HG03342 (cell line): Measurements from ENCODE around the gene TMEM203.

Source experiments
- ATAC-seq: cut with Tn5 transposase; IDR thresholded peaks from one replicate; pipeline ENCODE4 v1.9.1; 2021; ENCODE audit warnings: mild to moderate bottlenecking, moderate library complexity; ENCODE audit not compliant: unreplicated experiment

The TMEM203 gene

DNA sequence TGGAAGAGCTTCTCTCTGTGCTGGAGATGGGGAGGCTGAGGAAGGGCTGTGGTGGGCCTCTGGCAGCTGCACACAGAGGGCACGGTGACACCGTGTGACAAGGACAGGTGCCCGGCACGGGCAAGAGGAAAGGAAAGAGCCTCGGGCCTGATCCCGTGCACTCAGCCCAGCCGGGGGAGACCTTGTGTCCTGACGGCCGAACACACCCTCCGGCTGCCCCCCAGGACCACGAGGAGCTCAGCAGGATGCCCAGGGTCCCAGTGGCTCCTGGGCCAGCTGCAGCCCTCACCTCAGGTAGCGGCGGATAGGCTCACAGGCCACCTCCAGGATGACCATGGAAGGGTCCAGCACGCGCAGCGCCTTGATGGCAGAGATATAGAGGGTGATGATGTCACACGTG is 22.6 kb downstream of the TMEM203 start:
- no peak for ATAC-seq

DNA sequence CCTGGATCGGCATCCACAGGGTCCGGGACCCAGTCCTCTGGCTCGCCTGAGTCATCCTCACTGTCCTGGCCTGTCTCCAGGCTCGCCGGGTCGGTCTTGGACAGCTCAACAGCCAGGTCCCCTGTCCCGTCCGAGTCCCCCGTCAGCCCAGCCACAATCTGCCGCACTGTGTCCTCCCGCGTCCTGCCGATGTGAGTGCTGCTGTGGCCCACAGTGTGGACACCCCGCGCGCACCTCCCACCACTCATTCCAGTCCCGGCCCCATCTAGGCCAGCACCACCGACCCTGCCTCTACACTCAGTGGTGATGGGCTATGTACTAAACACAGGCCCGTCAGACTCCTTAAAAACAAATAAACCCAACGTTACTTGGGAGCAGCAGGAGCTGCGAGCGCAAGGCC is 23.8 kb downstream of the TMEM203 start:
- ATAC-seq: no peak

DNA sequence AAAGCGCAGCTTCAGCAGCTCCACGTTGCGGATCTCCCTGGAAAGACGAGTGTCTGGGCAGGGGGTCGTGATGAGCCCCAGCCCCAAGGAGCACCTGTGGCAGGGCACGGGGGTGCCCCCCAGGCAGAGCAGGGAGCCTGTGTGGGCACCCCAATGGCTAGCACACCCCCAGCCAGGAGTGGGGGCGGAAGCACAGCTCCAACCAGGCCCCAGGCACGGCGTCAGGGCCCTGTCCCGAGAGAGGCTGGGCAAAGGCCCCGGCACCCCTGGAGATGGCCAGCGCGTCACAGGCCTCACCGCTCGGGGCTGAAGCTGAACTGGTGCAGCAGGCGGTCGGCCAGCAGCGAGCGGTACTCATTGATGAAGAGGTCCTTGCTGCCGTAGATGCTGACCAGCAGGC is 25.0 kb downstream of the TMEM203 start:
- ATAC-seq: no peak

DNA sequence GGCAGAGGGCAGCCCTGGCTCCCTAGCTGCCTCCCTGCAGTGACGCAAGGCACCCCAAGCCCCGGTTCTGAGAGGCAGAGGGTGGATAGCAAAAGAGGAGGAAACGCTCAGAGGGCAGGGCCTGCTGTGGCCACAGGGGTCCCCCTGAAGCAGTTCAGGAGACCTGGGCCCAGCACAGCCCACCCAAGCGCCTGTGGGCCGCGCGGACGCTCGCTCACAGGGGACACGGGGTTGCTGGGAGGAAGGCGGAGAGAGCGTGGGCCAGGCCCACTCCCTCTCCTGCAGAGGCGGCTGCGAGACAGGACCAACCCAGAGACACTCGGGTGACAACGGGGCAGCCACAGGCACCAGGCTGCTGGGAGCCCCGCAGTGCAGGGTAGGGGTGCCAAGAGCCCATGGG is 25.7 kb downstream of the TMEM203 start:
- no peak for ATAC-seq

DNA sequence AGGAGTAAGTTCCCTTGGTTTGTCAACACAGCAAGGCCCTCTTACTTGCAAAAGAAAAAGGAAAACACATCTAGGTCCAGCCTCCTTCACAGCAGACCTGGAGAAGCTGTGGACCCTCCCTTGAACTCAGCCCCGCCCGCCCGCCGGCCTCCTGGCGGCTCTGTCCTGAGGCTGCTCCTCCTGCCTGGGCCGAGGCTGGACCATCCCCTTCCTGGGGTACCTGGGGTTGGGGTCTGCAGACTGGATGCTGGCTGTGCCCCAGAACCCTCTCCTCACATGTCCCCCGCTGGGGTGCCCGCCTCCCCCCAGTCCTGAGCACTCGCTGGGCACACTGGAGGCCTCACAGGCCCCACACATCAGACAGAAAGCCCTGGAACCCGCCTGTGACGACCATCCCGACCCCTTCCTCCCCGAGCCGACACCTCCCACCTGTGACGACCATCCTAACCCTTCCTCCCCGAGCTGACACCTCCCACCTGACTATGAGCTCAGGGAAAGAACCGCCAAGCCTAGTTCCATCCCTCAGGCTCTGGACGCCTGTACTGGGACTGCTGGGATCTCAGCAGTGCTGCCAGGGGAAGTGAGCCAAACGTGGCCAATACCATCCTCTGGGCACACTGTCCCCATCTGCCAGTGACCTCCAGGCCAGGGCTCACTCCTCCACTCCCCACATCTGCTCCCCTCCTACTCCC is 26.4 kb downstream of the TMEM203 start:
- ATAC-seq: no peak

DNA sequence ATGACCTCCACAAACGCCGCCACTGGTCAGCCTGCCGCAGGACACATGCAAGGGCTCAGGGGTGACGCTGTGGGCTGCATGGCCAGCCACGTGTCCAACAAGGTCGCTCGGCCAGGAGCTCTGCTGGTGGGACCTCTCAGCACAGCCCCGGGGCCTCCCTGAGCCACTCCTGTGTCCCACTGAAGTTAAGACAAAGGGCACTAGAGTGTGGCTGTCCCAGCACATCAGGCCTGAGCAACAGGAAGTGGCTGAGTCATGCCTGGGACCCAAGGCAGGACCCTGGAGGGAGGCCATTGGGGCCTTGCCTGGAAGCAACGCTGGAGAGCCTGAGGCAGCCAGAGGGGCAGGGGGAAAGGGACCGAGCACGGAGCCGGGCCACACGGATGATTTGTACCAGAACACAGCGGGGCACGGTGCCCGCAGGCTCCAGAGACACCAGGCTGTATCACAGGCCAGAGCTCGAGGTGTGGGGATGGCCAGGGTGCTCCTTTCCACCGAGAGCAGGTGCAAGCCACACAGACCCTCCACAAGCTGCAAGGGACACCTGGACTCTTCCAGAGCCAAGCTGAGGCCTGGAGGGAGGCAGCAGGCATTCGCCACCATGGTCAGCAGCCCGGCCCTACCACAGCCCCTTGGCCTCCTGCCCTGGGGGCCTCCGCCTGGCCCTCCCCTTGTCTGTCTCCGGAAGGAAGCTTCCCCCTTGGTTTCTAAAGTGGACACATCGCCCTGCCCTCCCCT is 27.1 kb downstream of the TMEM203 start:
- no peak for ATAC-seq

DNA sequence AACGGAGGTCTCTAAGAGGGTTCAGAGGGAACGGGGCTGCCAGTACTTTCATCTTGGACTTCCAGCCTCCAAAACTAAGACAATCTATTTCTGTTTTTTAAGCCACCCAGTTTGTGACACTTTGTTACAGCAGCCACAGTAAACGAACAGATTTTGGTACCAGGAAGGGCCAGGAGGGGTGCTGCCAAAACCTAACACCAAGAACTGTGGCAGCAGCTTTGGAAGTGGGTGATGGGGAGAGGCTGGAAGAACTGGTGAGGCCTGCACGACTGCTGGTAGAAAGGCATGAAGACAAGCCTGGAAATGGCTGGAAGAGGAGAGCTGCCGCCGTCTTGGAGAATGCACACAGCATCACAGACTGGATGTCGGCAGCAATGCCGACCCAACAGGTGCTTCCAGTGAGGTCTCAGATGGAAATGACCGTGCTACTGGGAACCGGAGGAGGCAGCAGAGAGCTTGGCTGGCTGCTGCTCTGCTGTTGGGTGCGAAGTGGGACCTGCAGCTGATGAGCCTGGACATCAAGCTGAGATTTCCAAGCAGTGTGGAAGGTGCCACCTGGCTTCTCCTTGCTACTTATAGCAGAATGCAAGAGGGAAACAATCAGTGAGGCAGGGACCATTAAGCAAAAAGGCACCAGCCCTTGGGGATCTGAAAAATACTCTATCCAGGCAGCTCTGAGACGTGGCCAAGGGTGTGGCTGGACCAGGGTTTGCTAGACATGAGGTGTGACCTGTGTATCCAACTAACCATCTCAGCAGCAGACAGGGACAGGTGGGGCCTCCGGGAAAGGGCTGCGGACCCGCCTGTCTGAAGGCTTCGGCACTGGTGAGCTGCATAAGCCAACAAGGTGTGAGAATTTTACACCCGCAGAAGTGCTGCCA is 28.9 kb downstream of the TMEM203 start:
- no peak for ATAC-seq

DNA sequence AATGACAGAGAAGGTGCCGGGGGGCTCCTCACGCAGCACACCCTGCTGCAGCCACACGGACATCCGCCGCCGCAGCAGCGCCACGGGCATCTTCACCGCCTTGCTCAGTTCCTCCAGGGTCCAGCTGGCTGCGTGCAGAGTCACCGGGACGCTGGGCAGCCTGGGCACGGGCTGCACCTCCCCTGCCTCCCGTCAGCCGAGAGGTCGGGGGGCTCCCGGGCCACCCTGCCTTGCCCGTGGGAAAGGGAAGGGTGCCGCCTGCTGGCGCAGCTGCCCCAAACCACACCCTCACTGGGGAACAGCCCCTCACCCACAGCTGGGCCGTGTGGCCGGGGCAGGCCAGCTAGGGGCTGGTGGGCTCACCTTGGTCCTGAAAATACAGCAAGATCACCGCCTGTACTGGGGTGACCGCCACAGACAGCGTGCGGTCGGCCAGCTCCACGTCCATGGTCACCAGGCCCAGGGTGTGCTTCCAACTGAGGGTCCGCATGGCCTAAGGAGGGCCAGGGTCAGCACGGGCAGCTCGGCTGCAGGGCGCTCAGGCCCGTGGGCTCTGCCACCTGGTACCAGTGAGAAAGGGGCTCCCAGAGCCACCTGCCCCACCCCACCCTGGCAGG is 30.0 kb downstream of the TMEM203 start:
- no peak for ATAC-seq

DNA sequence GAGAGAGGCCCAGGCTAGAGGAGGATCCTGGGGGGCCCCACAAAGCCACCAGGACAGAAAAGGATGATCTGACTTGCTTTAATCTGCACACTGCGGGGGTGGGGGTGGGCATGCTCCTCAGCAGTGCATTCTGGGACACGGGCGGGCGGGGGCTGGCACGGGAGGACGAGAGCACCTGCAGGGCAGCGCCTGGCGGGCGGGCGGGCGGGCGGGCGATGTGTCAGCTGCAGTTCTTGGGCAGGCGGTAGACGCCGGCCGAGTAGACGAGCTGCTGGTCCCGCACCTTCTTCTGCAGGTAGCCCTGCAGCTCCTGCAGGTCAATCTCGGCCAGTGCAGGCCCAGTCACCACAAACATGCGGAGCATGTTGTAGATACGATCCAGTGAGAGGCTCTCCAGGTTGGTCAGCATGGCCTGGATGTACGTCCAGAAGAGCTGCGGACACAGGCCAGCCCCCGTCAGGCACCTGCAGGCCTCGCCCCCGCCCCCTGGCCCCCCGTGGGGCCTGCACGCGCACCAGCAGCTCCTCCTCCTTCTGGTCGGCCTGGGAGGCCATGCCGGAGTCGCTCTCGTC is 30.6 kb downstream of the TMEM203 start:
- no peak for ATAC-seq

DNA sequence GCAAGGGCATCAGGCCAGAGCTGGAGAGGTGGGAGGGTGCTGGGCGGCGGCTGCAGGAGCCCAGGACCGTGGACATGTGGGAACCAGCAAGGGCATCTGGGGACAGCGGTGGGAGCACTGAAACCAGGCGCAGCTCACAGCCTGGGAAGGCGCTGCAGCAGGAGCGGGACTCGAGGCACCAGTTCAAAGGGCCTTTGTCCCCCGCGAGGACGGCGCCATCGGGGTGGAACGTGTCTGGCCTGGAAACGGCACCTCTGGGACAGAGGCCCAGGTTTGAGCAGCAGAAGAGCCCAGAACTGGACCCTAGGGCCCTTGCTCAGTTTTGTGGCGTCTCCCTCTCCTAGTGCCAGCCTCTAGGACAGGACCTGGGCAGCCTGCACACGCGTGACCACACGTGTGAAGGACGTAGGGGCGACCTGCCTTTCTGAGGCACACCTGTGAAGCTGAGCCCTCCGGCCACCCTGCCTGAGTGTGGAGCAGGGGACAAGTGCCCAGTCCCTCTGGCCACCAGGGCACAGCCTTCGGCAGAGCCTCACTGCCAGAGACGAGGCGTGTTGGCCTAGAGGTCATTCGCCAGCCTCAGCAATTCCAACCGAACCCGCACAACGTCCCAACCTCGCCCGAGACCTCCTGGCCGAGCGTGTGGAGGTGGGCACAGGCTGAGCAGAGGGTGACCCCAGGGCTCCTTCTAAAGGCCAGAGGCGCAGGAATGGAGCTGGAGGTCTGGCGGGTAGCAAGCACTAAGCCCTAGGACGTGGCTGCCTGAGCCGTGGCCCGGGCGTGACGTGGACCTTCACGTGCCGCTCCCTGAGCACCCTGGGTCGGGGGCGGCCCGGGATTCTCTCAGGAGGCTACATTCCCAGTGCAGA is 31.4 kb downstream of the TMEM203 start:
- no peak for ATAC-seq

DNA sequence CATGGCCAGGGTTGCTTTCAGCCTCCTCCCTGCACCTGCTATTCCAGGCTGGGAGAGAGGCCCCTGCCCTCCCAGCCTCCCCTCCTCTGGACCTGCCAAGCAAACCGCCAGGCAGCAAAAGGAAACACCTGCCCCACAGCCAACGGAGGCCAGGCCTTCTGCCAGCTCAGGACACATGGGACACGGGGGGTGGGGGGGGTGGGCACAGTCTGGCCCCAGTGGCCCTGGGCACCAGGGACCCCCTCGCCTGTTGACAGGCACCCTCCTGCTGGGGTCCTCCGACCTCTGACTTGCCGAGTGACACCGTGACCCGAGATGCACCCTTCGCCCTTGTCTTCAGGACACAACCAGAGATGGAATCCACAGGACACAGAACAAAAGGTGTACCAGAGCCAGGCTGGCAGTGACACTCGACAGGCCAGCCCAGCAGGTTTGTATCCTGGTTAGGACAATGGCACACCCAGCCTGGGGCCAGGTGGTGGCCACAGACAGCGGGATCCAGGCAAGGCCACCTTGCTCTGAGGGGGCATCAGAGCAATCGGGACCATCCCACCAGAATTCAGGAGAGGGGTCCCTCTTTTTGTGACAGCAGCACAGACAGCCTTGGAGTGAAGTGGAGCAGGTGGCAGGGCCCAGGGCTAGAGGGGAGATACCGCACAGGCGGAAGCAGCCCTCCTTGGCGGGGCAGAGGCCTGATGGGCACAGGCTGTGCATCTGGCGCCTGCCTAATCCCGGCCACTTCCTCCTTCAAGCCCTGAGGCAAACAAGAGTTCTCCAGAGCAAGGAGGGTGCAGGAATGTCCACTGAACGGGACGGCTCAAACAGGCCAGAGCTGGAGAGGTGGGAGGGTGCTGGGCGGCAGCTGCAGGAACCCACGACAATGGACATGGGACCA is 32.3 kb downstream of the TMEM203 start:
- no peak for ATAC-seq

DNA sequence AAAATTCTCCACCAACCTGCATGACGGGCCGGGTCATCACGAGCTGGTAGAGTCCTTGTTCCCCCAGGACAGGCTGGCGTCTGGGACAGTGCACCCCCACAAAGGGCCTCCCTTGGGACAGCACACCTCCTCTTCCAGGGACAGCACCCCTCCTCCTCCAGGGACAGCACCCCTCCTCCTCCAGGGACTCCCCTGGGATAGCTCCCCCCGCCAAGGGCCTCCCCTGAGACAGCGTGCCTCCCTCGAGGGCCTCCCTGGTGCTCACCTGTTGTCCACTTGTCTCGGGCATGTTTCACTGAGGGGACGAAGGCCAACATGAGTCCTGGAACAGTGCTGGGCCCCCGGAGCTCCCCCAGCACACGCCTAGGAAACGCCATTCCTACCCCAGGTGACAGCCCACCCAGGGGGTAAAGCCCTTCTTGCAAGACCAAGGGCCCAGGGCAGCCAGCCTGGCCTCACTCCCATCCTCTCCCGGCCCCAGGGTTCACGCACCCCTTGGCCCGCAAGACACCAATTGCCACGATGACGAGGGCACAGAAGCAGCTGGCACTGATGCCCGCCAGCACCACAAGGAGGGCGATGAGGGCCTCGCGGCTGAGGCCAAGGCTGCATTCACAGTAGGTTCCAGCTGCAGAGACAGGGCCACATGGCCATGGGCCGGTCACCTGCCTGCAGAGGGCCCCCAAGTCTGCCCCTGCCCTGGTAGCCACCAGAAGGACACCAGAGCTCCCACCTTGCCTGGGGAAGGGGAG is 34.1 kb downstream of the TMEM203 start:
- ATAC-seq: no peak

DNA sequence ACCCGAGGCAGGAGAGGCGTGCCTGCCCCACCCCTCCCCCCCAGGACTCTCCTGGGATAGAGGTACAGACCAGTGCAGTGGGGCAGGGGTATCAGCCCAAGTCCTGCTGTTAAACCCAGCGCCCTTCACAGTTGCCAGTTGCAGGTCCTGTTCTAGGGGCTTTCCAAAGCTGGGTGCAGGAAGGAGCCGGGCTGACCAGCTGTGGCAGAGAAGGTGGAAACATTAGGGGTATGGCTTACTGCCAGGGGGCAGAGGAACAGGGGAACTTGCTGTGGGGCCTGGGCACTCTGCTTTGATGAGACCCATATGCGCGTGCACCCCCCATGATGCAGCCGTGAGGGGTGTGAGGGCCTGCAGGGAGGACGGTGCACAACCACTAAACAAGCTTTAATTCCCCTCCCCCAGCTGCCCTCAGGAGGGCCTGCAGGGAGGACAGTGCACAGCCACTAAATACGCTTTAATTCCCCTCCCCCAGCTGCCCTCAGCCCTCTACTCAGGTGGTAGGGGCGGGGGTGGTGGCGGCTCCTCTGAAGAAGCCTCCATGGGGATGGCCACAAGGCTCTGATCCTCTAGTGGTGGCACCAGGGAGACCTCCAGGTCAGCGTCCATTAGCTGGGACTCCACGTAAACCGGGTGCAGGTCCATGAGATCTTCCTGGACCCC is 34.8 kb downstream of the TMEM203 start:
- no peak for ATAC-seq

DNA sequence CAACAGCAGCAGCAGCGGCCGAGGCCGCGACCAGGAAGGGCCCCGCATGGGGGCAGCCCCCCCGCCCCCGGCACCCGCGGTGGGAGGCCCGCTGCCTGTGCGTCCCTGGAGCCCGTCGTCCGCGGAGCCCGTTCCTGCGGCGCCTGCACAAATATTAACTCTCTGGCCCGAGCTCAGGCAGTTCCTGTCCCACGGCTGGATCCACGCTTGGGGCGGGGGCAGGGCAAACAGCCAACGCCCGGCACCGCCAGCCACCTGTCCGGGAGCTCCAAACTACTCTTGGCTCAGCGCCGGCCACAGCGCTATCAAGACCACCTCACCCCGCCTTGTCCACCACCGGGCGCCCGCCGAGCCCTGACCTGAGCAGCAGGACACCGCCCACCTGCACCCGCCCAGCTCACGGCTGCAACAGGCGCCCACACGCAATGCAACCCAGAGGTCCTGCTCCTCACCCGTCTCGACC is 35.5 kb downstream of the TMEM203 start, which contains the start of gene LRRC26:
Gene LRRC26 (minus strand): TSS at position 156 of the 463 bp plus-strand sequence. CDS start 108 bp downstream, at position 48.
- no peak for ATAC-seq

DNA sequence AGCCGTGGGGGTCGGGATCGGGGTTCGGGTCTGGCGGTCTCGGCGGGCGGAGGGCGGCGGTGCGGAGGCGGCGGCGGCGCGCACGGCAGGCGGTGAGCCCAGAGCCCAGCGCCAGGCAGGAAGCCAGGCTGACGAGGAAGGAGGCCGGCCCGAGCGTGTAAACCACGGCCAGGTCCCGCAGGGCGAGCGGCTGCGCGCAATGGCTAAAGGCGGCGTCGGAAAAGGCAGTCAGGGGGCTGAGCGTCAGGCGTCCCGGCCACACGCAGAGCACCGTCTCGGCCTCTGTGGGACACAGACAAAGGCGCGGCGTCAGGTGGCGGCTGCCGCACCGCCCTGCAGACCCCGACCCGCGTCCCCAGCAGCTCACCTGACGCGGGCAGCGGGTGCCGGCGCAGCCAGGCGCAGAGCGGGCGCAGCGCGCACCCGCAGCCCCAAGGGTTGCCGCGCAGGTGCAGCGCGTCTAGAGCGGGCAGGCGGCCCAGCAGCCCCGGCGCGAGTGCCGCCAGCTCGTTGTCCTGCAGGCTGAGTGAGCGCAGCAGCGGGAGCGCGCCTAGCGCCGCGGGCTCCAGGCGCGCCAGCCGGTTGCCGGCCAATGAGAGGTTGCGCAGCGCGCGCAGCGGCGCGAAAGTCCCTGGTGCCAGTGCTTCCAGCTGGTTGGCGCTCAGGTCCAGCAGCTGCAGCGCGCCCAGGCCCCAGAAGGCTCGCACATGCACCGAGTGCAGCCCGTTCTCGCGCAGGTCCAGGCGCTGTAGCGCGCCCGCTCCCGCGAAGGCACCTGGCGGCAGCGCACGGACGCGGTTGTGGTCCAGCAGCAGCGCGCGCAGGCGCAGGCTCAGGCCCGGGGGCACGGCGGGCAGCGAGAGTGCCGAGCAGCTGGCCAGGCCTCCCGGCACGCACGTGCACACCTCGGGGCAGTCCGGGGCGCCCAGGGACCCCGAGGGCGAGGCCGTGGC is 36.3 kb downstream of the TMEM203 start:
- ATAC-seq: no peak

DNA sequence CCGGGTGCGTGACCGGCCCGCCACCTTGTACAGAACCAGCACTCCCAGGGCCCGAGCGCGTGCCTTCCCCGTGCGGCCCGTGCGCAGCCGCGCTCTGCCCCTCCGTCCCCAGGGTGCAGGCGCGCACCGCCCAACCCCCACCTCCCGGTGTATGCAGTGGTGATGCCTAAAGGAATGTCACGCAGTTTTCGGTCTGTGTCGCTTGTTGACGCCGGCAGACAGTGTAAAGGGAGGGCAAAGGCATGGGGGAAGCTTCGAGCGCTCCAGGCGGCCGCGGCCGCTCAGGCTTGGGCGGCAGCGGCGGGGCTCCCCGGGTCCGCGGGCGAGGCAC is 36.9 kb downstream of the TMEM203 start:
- no peak for ATAC-seq
